Testis (tissue), 2 donors: ENCODE results near the gene BNC2.

Source experiments
- CTCF ChIP-seq, 3 experiments: fragments of 450-650 bp in 2 of 3; fragments of 200-600 bp in 1 of 3; sonication (generic) in 1 of 3; IDR thresholded peaks; one replicate each; pipeline ENCODE4 v1.5.1; 2016 to 2019; ENCODE audit warnings: antibody characterized with exemption in 3 of 3, mild to moderate bottlenecking in 2 of 3, moderate library complexity in 1 of 3
- POLR2A ChIP-seq: fragments of 450-650 bp; IDR thresholded peaks from one replicate; pipeline ENCODE4 v1.6.1; 2017; ENCODE audit warnings: antibody characterized with exemption, mild to moderate bottlenecking, moderate library complexity

- TF ChIP-seq CTCF (IDR thresholded peaks at IDR 0.05): no peak
- no peak for TF ChIP-seq POLR2A
Measured at GRCh38 chr9:16419124-16419523, 451.3 kb downstream of the BNC2 start.
